K562 (cell line): ENCODE results near the gene ZNF432. TPM values are rescaled to one million over a fixed set of nuclear protein-coding genes. Genes with fewer than 3 reads are reported as not detected.

Experiments used
- HCFC1 ChIP-seq: IDR thresholded peaks from 2 replicates; pipeline ENCODE4 v1.6.1; 2012; ENCODE audit warnings: low read depth, low read length, improper control_type of control experiment
- POLR2AphosphoS5 ChIP-seq: IDR thresholded peaks from 2 replicates; pipeline ENCODE4 v1.6.1; 2011; ENCODE audit warnings: mild to moderate bottlenecking, low read depth, low read length, moderate library complexity; ENCODE audit not compliant: control insufficient read depth, insufficient read depth
- ZBTB40 ChIP-seq, 2 experiments: fragments of 450-650 bp in 1 of 2; sonication (generic) in 1 of 2; formaldehyde crosslinking in 1 of 2; IDR thresholded peaks; 2 replicates each; pipeline versions ENCODE4 v1.7.1 to v1.9.0; 2016 to 2022; ENCODE audit warnings: inconsistent platforms in 1 of 2, mild to moderate bottlenecking in 1 of 2, missing genetic modification reagents in 1 of 2
- ZBTB7A ChIP-seq: IDR thresholded peaks from 2 replicates; pipeline ENCODE4 v1.6.1; 2011; ENCODE audit warnings: low read depth, mild to moderate bottlenecking, low read length, moderate library complexity, borderline replicate concordance; ENCODE audit not compliant: control insufficient read depth
- polyA plus RNA-seq, 8 experiments: library from polyadenylated mRNA; depleted of rRNA in 4 of 8; stranded (reverse) in 5 of 8; unstranded in 3 of 8; fragments of >200 nt; fragmentation: Nextera tagmentation in 2 of 8; fragmentation: Illumina TruSeq in 1 of 8; extraction: Ambion mirVana in 2 of 8; extraction: Trizol in 1 of 8; gene quantifications; 2 replicates each; pipeline versions ENCODE4 v1.2.1 to v1.2.3, GENCODE V29; 2011 to 2014; ENCODE audit warnings: inconsistent platforms in 1 of 8, missing spikeins in 1 of 8
- total RNA-seq, 7 experiments: library from RNA; depleted of rRNA in 6 of 7; stranded (reverse); fragments of >200 nt in 6 of 7; fragmentation: Illumina TruSeq in 2 of 7; extraction: Trizol in 2 of 7; gene quantifications; 2 replicates each; pipeline versions ENCODE4 v1.2.1 to v1.2.3, GENCODE V29; 2011 to 2021; ENCODE audit warnings: low replicate concordance in 1 of 7

The ZNF432 gene
- total and polyA plus RNA-seq, 9 of the 15 experiments (the other 6 are each of a cell fraction or from before 2014, with no cell fraction given) = 2.6 to 6.8 (median 4.0) TPM

GRCh38 chr19:51986309-51987291 lies 62.0 kb downstream of the ZNF432 start, which contains the start of gene ZNF350 (continued):
- TF ChIP-seq ZBTB40 (IDR thresholded peaks at IDR 0.05) = peak; percentile 31; the same call in 1 of the 2 replicates
- TF ChIP-seq ZBTB40 (CRISPR knock-in tag; IDR thresholded peaks at IDR 0.05) = no peak
- 0 out of 2 replicates have a peak, but pooled peaks have one; percentile 21 for TF ChIP-seq POLR2AphosphoS5
- peak; percentile 91 for TF ChIP-seq HCFC1
- no peak for TF ChIP-seq ZBTB7A
